Astrocyte (in vitro differentiated cells and primary cell): ENCODE results near the gene ABCA3.

ENCODE experiments used
- EZH2 ChIP-seq: IDR thresholded peaks from 2 replicates; pipeline ENCODE4 v1.6.1; 2012; ENCODE audit warnings: mild to moderate bottlenecking, low read length, inconsistent platforms; ENCODE audit not compliant: insufficient read depth
- TF ChIP-seq, protein P1 (sequence below): IDR thresholded peaks from 2 replicates; pipeline ENCODE4 v1.5.1; 2011; ENCODE audit warnings: low read depth, mild to moderate bottlenecking, inconsistent platforms, low read length, moderate library complexity; ENCODE audit not compliant: insufficient read depth

DNA sequence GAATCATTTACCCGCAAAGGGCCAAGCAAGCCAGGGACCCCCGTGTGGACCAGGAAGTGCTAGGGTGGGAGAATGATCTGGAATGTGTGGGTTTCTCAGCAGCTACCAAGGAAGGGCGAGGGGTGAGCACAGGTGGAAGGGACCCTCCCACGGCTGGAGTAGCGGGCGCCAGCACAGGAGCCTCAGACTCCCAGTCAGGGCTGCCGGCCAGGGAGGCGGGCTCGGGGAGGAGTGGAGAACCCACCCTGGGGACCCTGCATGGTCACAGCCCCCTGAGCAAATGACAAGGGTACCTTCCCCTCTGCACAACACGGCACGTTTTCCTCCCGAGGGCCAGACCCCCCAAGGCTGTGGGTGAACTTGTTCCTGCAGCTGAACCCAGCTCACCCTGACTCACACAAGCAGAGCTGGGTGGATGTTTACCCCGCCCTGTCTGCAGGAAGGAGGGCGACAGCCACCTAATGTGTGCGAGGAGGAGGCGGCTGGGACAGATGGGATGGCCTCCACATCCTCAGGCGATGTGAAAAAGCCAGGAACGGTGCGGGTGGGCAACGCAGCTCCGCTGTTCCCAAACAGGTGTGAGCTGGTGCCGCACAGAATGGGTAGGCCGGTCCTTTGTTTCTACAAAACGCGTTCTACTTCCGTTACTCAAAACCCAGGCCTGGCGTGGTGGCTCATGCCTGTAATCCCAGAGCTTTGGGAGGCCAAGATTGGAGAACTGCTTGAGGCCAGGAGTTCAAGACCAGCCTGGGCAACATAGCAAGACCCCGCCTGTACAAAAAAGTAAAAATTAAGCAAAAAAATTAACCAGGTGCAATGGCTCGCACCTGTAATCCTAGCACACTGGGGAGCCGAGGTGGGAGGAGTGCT lies 95.4 kb downstream of the ABCA3 start:
- TF ChIP-seq, protein P1, sequence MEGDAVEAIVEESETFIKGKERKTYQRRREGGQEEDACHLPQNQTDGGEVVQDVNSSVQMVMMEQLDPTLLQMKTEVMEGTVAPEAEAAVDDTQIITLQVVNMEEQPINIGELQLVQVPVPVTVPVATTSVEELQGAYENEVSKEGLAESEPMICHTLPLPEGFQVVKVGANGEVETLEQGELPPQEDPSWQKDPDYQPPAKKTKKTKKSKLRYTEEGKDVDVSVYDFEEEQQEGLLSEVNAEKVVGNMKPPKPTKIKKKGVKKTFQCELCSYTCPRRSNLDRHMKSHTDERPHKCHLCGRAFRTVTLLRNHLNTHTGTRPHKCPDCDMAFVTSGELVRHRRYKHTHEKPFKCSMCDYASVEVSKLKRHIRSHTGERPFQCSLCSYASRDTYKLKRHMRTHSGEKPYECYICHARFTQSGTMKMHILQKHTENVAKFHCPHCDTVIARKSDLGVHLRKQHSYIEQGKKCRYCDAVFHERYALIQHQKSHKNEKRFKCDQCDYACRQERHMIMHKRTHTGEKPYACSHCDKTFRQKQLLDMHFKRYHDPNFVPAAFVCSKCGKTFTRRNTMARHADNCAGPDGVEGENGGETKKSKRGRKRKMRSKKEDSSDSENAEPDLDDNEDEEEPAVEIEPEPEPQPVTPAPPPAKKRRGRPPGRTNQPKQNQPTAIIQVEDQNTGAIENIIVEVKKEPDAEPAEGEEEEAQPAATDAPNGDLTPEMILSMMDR: no peak
- TF ChIP-seq EZH2: no peak
